Breast epithelium (tissue), 3 donors: ENCODE results near the gene UBXN6.

Experiments
- CTCF ChIP-seq, 3 donors: fragments of 450-650 bp; IDR thresholded peaks; one replicate each; pipeline ENCODE4 v1.5.1; 2016 to 2017; ENCODE audit warnings: antibody characterized with exemption in 3 of 3, mild to moderate bottlenecking in 3 of 3, moderate library complexity in 3 of 3
- POLR2A ChIP-seq: fragments of 450-650 bp; IDR thresholded peaks from one replicate; pipeline ENCODE4 v1.6.1; 2016; ENCODE audit warnings: antibody characterized with exemption, mild to moderate bottlenecking, moderate library complexity
- POLR2AphosphoS5 ChIP-seq, 3 donors: sonication (generic); formaldehyde crosslinking; IDR thresholded peaks; one replicate each; pipeline ENCODE4 v1.6.1; 2017; ENCODE audit warnings: antibody characterized with exemption in 3 of 3

GRCh38 chr19:4449022-4449638 lies 8.5 kb downstream of the UBXN6 start:
- TF ChIP-seq CTCF (IDR thresholded peaks at IDR 0.05): no peak
- TF ChIP-seq POLR2A: no peak
- no peak for TF ChIP-seq POLR2AphosphoS5 (IDR thresholded peaks at IDR 0.05)
